ENCODE results near the gene MICAL3. TPM values are rescaled to one million over a fixed set of nuclear protein-coding genes. Genes with fewer than 3 reads are reported as not detected.

MICAL3 gene
- polyA plus RNA-seq, 3 donors: 0.23 to 0.84 TPM; not detected in 1

DNA sequence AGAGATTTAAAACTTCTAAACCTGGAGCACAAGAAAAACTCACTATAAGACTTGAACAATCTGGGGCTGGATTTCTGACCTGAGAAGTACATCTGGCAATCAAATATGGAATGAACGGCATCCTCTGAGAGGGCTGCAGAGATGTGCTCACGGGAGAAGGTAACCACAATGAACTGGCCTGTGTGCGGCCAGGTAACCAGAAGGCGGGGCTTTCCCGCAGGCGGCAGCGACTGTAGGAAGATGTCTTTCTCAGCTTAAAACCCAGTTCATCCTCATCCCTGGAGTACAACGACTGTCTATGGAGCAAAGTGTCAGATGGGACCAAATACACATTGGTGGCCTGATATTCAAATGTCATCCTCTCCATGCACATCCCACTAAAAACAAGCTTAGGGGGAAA lies 24.5 kb downstream of the MICAL3 start:
- Mint-ChIP-seq H3K27ac (no peak overlapping the region), H3K4me3 (peak overlapping the region in 1 of 2 donors; percentile 82), H3K27me3 (ENCODE audit: low read depth in 3 of 3) (peaks cover 18 to 44% (median 39%) of the 10 kb centered on the region in 3 donors), H3K4me1 (peaks cover 24% of the 10 kb centered on the region), H3K36me3 (no peaks in the 10 kb centered on the region), H3K9me3 (peaks cover 0 to 8% (median 2%) of the 10 kb centered on the region in 7 donors)
- WGBS (ENCODE audit: insufficient coverage): 85% methylated on average over 6 of the region's 8 CpGs
- TF ChIP-seq CTCF (IDR thresholded peaks at IDR 0.05): no peak
- no peak for DNase-seq
- Histone ChIP-seq H3K4me3 (replicated peaks in 1 of 3; ENCODE audit: low read depth in 2 of 3, low read length in 3 of 3) (no peak overlapping the region), H3K79me2 (ENCODE audit: insufficient read depth, low read length) (no peaks in the 10 kb centered on the region), H3K4me1 (ENCODE audit: control insufficient read depth in 1 of 2, insufficient read depth in 2 of 2, low read length in 2 of 2) (peaks cover 10 to 19% of the 10 kb centered on the region in 2 donors), H3K4me2 (replicated peaks; ENCODE audit: extremely low read depth, low read length, poor library complexity, severe bottlenecking) (no peak overlapping the region), H3K27me3 (ENCODE audit: control insufficient read depth in 2 of 2, insufficient read depth in 2 of 2, low read length in 2 of 2) (peaks cover 0 to 21% of the 10 kb centered on the region in 2 donors), H3K9ac (ENCODE audit: insufficient read depth, low read length, poor library complexity, severe bottlenecking) (no peak overlapping the region), H3K27ac (ENCODE audit: low read depth in 1 of 2, low read length in 2 of 2) (no peak overlapping the region), H3K36me3 (replicated peaks in 1 of 2; ENCODE audit: control insufficient read depth in 1 of 2, insufficient read depth in 2 of 2, low read length in 2 of 2) (no peaks in the 10 kb centered on the region), H4K20me1 (ENCODE audit: insufficient read depth, low read length) (no peaks in the 10 kb centered on the region), H3K9me3 (replicated peaks in 1 of 2; ENCODE audit: control insufficient read depth in 1 of 2, insufficient read depth in 1 of 2, low read length in 2 of 2) (no peaks in the 10 kb centered on the region), H2AFZ (ENCODE audit: insufficient read depth, low read depth, low read length, poor library complexity, severe bottlenecking) (no peak overlapping the region)
- intact Hi-C loops (cut with micrococcal nuclease): no loop called here

DNA sequence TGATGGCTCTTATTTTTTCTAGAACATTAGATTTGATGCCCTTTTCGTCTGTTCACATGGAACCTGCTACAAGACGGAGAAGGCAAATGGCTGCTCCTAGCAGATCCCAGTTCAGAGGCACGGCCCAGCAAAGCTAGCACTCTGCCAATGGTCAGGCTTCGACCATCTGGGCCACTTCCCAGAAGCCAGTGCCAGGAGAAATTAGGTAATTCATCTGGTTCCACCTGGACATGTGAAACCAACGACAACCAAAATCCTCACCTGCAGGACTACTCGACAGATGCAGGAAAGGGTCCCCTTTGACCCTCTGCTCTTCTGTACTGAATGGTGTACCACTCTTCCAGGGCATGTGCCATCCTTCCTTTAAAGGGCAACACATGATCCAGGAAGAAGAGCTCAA lies 25.4 kb downstream of the MICAL3 start:
- Histone ChIP-seq H2AFZ (ENCODE audit: insufficient read depth, low read depth, low read length, poor library complexity, severe bottlenecking) (no peak overlapping the region), H3K9ac (ENCODE audit: insufficient read depth, low read length, poor library complexity, severe bottlenecking) (no peak overlapping the region), H3K27ac (ENCODE audit: low read depth in 1 of 2, low read length in 2 of 2) (no peak overlapping the region), H3K79me2 (ENCODE audit: insufficient read depth, low read length) (no peaks in the 10 kb centered on the region), H3K27me3 (ENCODE audit: control insufficient read depth in 2 of 2, insufficient read depth in 2 of 2, low read length in 2 of 2) (peaks cover 0 to 21% of the 10 kb centered on the region in 2 donors), H3K4me1 (ENCODE audit: control insufficient read depth in 1 of 2, insufficient read depth in 2 of 2, low read length in 2 of 2) (peaks cover 10 to 19% of the 10 kb centered on the region in 2 donors), H3K4me2 (replicated peaks; ENCODE audit: extremely low read depth, low read length, poor library complexity, severe bottlenecking) (no peak overlapping the region), H3K4me3 (replicated peaks in 1 of 3; ENCODE audit: low read depth in 2 of 3, low read length in 3 of 3) (no peak overlapping the region), H4K20me1 (ENCODE audit: insufficient read depth, low read length) (no peaks in the 10 kb centered on the region), H3K9me3 (replicated peaks in 1 of 2; ENCODE audit: control insufficient read depth in 1 of 2, insufficient read depth in 1 of 2, low read length in 2 of 2) (no peaks in the 10 kb centered on the region), H3K36me3 (replicated peaks in 1 of 2; ENCODE audit: control insufficient read depth in 1 of 2, insufficient read depth in 2 of 2, low read length in 2 of 2) (no peaks in the 10 kb centered on the region)
- Mint-ChIP-seq H3K4me1 (peaks cover 24% of the 10 kb centered on the region), H3K9me3 (peaks cover 0 to 8% (median 2%) of the 10 kb centered on the region in 7 donors), H3K27ac (no peak overlapping the region), H3K36me3 (no peaks in the 10 kb centered on the region), H3K27me3 (ENCODE audit: low read depth in 3 of 3) (peaks cover 18 to 43% (median 36%) of the 10 kb centered on the region in 3 donors), H3K4me3 (no peak overlapping the region)
- intact Hi-C loops (cut with micrococcal nuclease): no loop called here
- no peak for DNase-seq
- TF ChIP-seq CTCF (IDR thresholded peaks at IDR 0.05): no peak
- WGBS (ENCODE audit: insufficient coverage): 96% methylated on average over 6 of the region's 6 CpGs

Data from CD14-positive monocyte (primary cell).